BJ (cell line): ENCODE data around the gene SCARB1. TPM values are rescaled to one million over a fixed set of nuclear protein-coding genes. Genes with fewer than 3 reads are reported as not detected.

ENCODE experiments used
- CTCF ChIA-PET: fragments of 350-600 bp; formaldehyde crosslinking; extraction: SDS; loops from one replicate; lab custom pipeline; 2021; ENCODE audit warnings: antibody characterized with exemption, inconsistent platforms; lab: Yijun Ruan, JAX
- POLR2A ChIA-PET: fragments of 300-600 bp; sonication (Branson Sonifier 250); formaldehyde crosslinking; extraction: SDS; loops from one replicate; lab custom pipeline; 2021; ENCODE audit warnings: antibody characterized with exemption; lab: Charles Lee
- DNase-seq: peaks from one replicate; pipeline ENCODE4 v3.0.0-alpha.2; 2011; ENCODE audit warnings: low read depth
- H3K27me3 ChIP-seq: 2 replicates; pipeline ENCODE4 v1.6.0; 2011; ENCODE audit warnings: low read length; ENCODE audit not compliant: control insufficient read depth, insufficient read depth
- H3K36me3 ChIP-seq: 2 replicates; pipeline ENCODE4 v1.5.1; 2011; ENCODE audit warnings: low read length; ENCODE audit not compliant: control insufficient read depth, insufficient read depth
- H3K4me3 ChIP-seq: 2 replicates; pipeline ENCODE4 v1.5.1; 2011; ENCODE audit warnings: low read depth, mild to moderate bottlenecking, control low read depth, low read length
- CTCF ChIP-seq: IDR thresholded peaks from 2 replicates; pipeline ENCODE4 v1.5.1; 2011; ENCODE audit warnings: low read depth, mild to moderate bottlenecking, control low read depth, inconsistent platforms, low read length, moderate library complexity; ENCODE audit not compliant: insufficient read depth
- polyA plus RNA-seq: library from polyadenylated mRNA; depleted of rRNA; stranded (reverse); fragments of >200 nt; gene quantifications from 2 replicates; pipeline ENCODE4 v1.2.3, GENCODE V29; 2011

SCARB1 gene
- polyA plus RNA-seq, 1 experiment: 38.4 TPM

GRCh38 chr12:124743479-124744272, 120.0 kb downstream of the SCARB1 start:
- Histone ChIP-seq H3K27me3 (no peaks in the 10 kb centered on the region), H3K4me3 (no peak overlapping the region), H3K36me3 (no peaks in the 10 kb centered on the region)
- TF ChIP-seq CTCF: no peak
- CTCF ChIA-PET: interaction anchor here (1.3 kb wide), 1 partner anchor 11 kb away, joined by 4 read pairs; no protein-coding TSS in a partner anchor
- POLR2A ChIA-PET: no interaction called here
- DNase-seq: no peak

GRCh38 chr12:124742678-124743077, 121.0 kb downstream of the SCARB1 start:
- H3K27me3 ChIP-seq: no peaks in the 10 kb centered on the region
- DNase-seq: no peak
- POLR2A ChIA-PET: no interaction called here
- H3K4me3 ChIP-seq: no peak overlapping the region
- CTCF ChIA-PET: interaction anchor here (2.5 kb wide), 1 partner anchor 23 kb away, joined by 9 read pairs; no protein-coding TSS in a partner anchor
- no peaks in the 10 kb centered on the region for H3K36me3 ChIP-seq
- TF ChIP-seq CTCF: no peak

DNA sequence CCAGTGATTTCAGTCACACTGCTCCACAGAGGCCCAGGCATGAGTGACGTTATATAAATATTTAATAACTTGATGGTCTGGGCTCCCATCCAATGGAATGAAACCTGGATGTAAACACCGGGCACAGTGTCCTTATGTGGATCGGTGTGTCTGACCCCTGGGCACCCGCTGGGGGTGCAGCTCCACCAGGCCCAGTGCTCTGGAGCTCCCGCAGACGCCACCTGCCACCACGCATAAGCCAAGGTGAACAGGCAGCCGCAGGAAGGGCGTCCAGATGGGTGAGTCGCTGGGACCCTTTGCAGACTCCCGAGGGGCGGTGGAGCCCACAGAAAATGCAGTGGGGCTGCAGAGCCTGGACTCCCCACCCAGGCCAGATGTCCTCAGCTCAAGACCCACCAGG, 121.6 kb downstream of the SCARB1 start:
- DNase-seq: no peak
- Histone ChIP-seq H3K27me3 (no peaks in the 10 kb centered on the region), H3K36me3 (no peaks in the 10 kb centered on the region), H3K4me3 (no peak overlapping the region)
- ChIA-PET CTCF (interaction anchor here (2.5 kb wide), 1 partner anchor 23 kb away, joined by 9 read pairs; no protein-coding TSS in a partner anchor), POLR2A (no interaction called here)
- no peak for TF ChIP-seq CTCF

- ChIA-PET CTCF (interaction anchor here (2.5 kb wide), 1 partner anchor 24 kb away, joined by 9 read pairs; no protein-coding TSS in a partner anchor), POLR2A (no interaction called here)
- TF ChIP-seq CTCF: no peak
- Histone ChIP-seq H3K27me3 (no peaks in the 10 kb centered on the region), H3K36me3 (no peaks in the 10 kb centered on the region), H3K4me3 (no peak overlapping the region)
- DNase-seq: no peak
Observed at GRCh38 chr12:124741211-124741610, 122.5 kb downstream of the SCARB1 start.

- ChIA-PET POLR2A (no interaction called here), CTCF (interaction anchor here (2.5 kb wide), 1 partner anchor 25 kb away, joined by 9 read pairs; no protein-coding TSS in a partner anchor)
- TF ChIP-seq CTCF: no peak
- Histone ChIP-seq H3K36me3 (no peaks in the 10 kb centered on the region), H3K27me3 (no peaks in the 10 kb centered on the region), H3K4me3 (no peak overlapping the region)
- no peak for DNase-seq
Observed at GRCh38 chr12:124740691-124741137, 123.0 kb downstream of the SCARB1 start.
